DMS53 treated with DMSO at 0.1 percent for 48 hours (cell line): Measurements from ENCODE around the gene SYK.

ENCODE experiments used
- DNase-seq: peaks from one replicate; lab custom pipeline; 2025; ENCODE audit not compliant: unreplicated experiment; lab: John Stamatoyannopoulos, UW

Gene SYK

GRCh38 chr9:90846770-90847419 lies 45.3 kb downstream of the SYK start:
- DNase-seq, result no peak

GRCh38 chr9:90847971-90848370 lies 46.4 kb downstream of the SYK start:
- no peak for DNase-seq

GRCh38 chr9:90848866-90849265 lies 47.2 kb downstream of the SYK start:
- no peak for DNase-seq

GRCh38 chr9:90851444-90851843 lies 49.8 kb downstream of the SYK start:
- no peak for DNase-seq

GRCh38 chr9:90853945-90854344 lies 52.3 kb downstream of the SYK start:
- DNase-seq, result no peak

GRCh38 chr9:90854637-90855175 lies 53.1 kb downstream of the SYK start:
- peak; percentile 30 for DNase-seq

- peak; percentile 12 for DNase-seq
Observed at GRCh38 chr9:90855208-90855902, 53.7 kb downstream of the SYK start.

- DNase-seq, result no peak
Observed at GRCh38 chr9:90857091-90857490, 55.5 kb downstream of the SYK start.

- no peak for DNase-seq
Observed at GRCh38 chr9:90857855-90858254, 56.2 kb downstream of the SYK start.

GRCh38 chr9:90858457-90858901 lies 56.9 kb downstream of the SYK start:
- DNase-seq, result no peak

- DNase-seq, result no peak
Observed at GRCh38 chr9:90860382-90860781, 58.8 kb downstream of the SYK start.

GRCh38 chr9:90860826-90861225 lies 59.2 kb downstream of the SYK start:
- DNase-seq, result no peak

- DNase-seq, result no peak
Observed at GRCh38 chr9:90861380-90861779, 59.8 kb downstream of the SYK start.

GRCh38 chr9:90861826-90862740 lies 60.5 kb downstream of the SYK start:
- no peak for DNase-seq

GRCh38 chr9:90864779-90865178 lies 63.2 kb downstream of the SYK start:
- DNase-seq, result no peak

GRCh38 chr9:90867101-90867500 lies 65.5 kb downstream of the SYK start:
- no peak for DNase-seq

- no peak for DNase-seq
Observed at GRCh38 chr9:90868555-90868954, 66.9 kb downstream of the SYK start.

- no peak for DNase-seq
Observed at GRCh38 chr9:90869361-90869760, 67.7 kb downstream of the SYK start.

GRCh38 chr9:90870621-90871326 lies 69.2 kb downstream of the SYK start:
- peak; percentile 64 for DNase-seq

GRCh38 chr9:90871327-90871935 lies 69.8 kb downstream of the SYK start:
- no peak for DNase-seq
